WTC11 (cell line): ENCODE data around the gene DCAF6. TPM values are rescaled to one million over a fixed set of nuclear protein-coding genes. Genes with fewer than 3 reads are reported as not detected.

ENCODE experiments used
- ATAC-seq: fragments of 200-7000 bp; cut with Tn5 transposase; 2 replicates; pipeline ENCODE4 v1.10.0; 2021; ENCODE audit warnings: mild to moderate bottlenecking, moderate library complexity
- CTCF ChIA-PET: fragments of 300-600 bp; sonication (Branson Sonifier 250); formaldehyde crosslinking; loops from one replicate; lab custom pipeline; 2021; ENCODE audit warnings: antibody characterized with exemption; lab: Charles Lee
- POLR2A ChIA-PET: fragments of 350-600 bp; sonication (Branson Sonifier 250); formaldehyde crosslinking; loops from one replicate; lab custom pipeline; 2021; ENCODE audit warnings: antibody characterized with exemption; lab: Charles Lee
- DNase-seq: peaks from one replicate; pipeline ENCODE4 v3.0.0; 2021; ENCODE audit warnings: low spot score
- H3K27ac Mint-ChIP-seq: 2 replicates; pipeline ENCODE4 v1.8.0; 2021; ENCODE audit warnings: mixed read lengths
- H3K27me3 Mint-ChIP-seq: 2 replicates; pipeline ENCODE4 v1.8.0; 2021; ENCODE audit warnings: low read depth, mild to moderate bottlenecking, moderate library complexity, mixed read lengths
- H3K36me3 Mint-ChIP-seq: 2 replicates; pipeline ENCODE4 v1.8.0; 2021; ENCODE audit warnings: mixed read lengths
- H3K4me1 Mint-ChIP-seq: 2 replicates; pipeline ENCODE4 v1.8.0; 2022; ENCODE audit warnings: mixed read lengths
- H3K4me3 Mint-ChIP-seq: 2 replicates; pipeline ENCODE4 v1.8.0; 2021; ENCODE audit warnings: mild to moderate bottlenecking, moderate library complexity, mixed read lengths
- H3K9me3 Mint-ChIP-seq: 2 replicates; pipeline ENCODE4 v1.8.0; 2021; ENCODE audit warnings: mixed read lengths
- ATF1 ChIP-seq: sonication (generic); formaldehyde crosslinking; IDR thresholded peaks from 2 replicates; pipeline ENCODE4 v1.8.1; 2023; ENCODE audit warnings: mild to moderate bottlenecking, moderate library complexity, missing genetic modification reagents
- CDX4 ChIP-seq: fragments of 250-450 bp; sonication (Bioruptor Pico); IDR thresholded peaks from 2 replicates; pipeline ENCODE4 v1.9.0; 2021; ENCODE audit warnings: moderate library complexity, mild to moderate bottlenecking, inconsistent platforms, borderline replicate concordance
- MAX ChIP-seq: sonication (generic); formaldehyde crosslinking; IDR thresholded peaks from 2 replicates; pipeline ENCODE4 v1.8.0; 2022; ENCODE audit warnings: mild to moderate bottlenecking, missing genetic modification reagents
- NFYB ChIP-seq: sonication (generic); formaldehyde crosslinking; conservative IDR thresholded peaks from 2 replicates; pipeline ENCODE4 v1.8.0; 2022; ENCODE audit warnings: low read depth, missing genetic modification reagents
- PRDM15 ChIP-seq: sonication (generic); formaldehyde crosslinking; IDR thresholded peaks from 2 replicates; pipeline ENCODE4 v1.8.0; 2022; ENCODE audit warnings: missing genetic modification reagents
- ZNF532 ChIP-seq: fragments of 250-450 bp; sonication (Bioruptor Pico); IDR thresholded peaks from 2 replicates; pipeline ENCODE4 v1.9.0; 2021; ENCODE audit warnings: mild to moderate bottlenecking, borderline replicate concordance
- total RNA-seq: library from RNA; stranded (reverse); gene quantifications from 3 replicates; pipeline ENCODE4 v1.2.3, GENCODE V29; 2021
- TF ChIP-seq, protein P1 (sequence below): sonication (generic); formaldehyde crosslinking; IDR thresholded peaks from 2 replicates; pipeline ENCODE4 v1.8.1; 2022; ENCODE audit warnings: low read depth, mild to moderate bottlenecking, moderate library complexity, missing genetic modification reagents, borderline replicate concordance
- TF ChIP-seq, protein P2 (sequence below): sonication (generic); formaldehyde crosslinking; IDR thresholded peaks from 2 replicates; pipeline ENCODE4 v1.8.1; 2023; ENCODE audit warnings: mild to moderate bottlenecking, missing genetic modification reagents, borderline replicate concordance

Gene DCAF6
- total RNA-seq, 1 experiment from 2014 or later = 13.5 TPM

DNA sequence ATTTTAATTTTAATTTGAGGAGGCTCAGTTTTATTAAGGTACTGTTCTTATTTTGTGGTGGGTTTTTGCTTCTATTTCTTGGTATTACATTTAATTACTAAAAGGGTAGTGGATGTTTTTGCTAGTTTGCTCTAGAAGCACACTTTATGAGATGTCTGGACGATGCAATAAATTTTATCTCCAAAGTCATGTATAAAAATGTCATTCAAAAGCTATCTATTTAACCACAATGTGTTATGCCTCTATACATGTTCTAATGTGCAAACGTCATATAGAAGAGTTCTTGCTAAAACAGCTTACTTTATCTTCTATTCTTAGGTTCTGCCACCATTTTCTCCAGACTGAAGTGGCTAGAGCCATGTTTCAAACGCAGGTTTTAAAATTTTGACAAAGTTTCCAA, 13.3 kb downstream of the DCAF6 start (continued):
- TF ChIP-seq ATF1 (CRISPR knock-in tag) (no peak), CDX4 (CRISPR knock-in tag) (no peak)

DNA sequence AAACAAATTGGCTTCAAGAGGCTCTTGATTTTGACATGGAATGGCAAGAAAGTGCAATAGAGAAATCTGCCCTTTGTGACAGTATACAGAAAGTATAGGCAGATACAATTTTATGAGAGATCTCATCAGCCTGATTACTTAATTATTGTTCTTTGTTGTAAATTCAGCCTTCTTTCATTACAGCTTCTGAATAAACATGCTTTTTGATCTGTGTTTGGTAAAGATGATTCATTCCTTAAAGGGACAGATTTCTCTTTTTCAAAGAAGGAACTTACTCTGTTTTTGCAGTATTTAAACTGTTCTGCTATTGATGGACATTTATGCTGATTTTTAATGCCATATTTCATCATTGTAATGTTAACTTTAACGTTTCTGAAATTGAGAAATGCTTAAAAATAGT, 14.1 kb downstream of the DCAF6 start:
- CTCF ChIA-PET = no interaction called here
- H3K27me3 Mint-ChIP-seq = no peaks in the 10 kb centered on the region

More for the DNA sequence above, 14.1 kb downstream of the DCAF6 start:
- POLR2A ChIA-PET = no interaction called here
- peaks cover 40% of the 10 kb centered on the region for H3K36me3 Mint-ChIP-seq
- no peaks in the 10 kb centered on the region for H3K9me3 Mint-ChIP-seq
- peaks cover 16% of the 10 kb centered on the region for H3K4me1 Mint-ChIP-seq
- TF ChIP-seq PRDM15 (no peak), ZNF532 (CRISPR knock-in tag) (no peak), NFYB (CRISPR knock-in tag) (no peak), MAX (CRISPR knock-in tag) (no peak)
- TF ChIP-seq, protein P1, sequence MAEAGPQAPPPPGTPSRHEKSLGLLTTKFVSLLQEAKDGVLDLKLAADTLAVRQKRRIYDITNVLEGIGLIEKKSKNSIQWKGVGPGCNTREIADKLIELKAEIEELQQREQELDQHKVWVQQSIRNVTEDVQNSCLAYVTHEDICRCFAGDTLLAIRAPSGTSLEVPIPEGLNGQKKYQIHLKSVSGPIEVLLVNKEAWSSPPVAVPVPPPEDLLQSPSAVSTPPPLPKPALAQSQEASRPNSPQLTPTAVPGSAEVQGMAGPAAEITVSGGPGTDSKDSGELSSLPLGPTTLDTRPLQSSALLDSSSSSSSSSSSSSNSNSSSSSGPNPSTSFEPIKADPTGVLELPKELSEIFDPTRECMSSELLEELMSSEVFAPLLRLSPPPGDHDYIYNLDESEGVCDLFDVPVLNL (CRISPR knock-in tag) = no peak
- TF ChIP-seq, protein P2, sequence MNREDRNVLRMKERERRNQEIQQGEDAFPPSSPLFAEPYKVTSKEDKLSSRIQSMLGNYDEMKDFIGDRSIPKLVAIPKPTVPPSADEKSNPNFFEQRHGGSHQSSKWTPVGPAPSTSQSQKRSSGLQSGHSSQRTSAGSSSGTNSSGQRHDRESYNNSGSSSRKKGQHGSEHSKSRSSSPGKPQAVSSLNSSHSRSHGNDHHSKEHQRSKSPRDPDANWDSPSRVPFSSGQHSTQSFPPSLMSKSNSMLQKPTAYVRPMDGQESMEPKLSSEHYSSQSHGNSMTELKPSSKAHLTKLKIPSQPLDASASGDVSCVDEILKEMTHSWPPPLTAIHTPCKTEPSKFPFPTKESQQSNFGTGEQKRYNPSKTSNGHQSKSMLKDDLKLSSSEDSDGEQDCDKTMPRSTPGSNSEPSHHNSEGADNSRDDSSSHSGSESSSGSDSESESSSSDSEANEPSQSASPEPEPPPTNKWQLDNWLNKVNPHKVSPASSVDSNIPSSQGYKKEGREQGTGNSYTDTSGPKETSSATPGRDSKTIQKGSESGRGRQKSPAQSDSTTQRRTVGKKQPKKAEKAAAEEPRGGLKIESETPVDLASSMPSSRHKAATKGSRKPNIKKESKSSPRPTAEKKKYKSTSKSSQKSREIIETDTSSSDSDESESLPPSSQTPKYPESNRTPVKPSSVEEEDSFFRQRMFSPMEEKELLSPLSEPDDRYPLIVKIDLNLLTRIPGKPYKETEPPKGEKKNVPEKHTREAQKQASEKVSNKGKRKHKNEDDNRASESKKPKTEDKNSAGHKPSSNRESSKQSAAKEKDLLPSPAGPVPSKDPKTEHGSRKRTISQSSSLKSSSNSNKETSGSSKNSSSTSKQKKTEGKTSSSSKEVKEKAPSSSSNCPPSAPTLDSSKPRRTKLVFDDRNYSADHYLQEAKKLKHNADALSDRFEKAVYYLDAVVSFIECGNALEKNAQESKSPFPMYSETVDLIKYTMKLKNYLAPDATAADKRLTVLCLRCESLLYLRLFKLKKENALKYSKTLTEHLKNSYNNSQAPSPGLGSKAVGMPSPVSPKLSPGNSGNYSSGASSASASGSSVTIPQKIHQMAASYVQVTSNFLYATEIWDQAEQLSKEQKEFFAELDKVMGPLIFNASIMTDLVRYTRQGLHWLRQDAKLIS = no peak
- no peak overlapping the region for H3K4me3 Mint-ChIP-seq
- DNase-seq = no peak
- ATAC-seq = no peak
- H3K27ac Mint-ChIP-seq = no peak overlapping the region
